GM12875 (cell line): ENCODE data around the gene NSG1.
"Not testable (repeated sequence)": the region's sequence is repeated elsewhere in the genome, so short reads cannot be mapped to it uniquely, and the experiment has no call there.

Experiments used
- H3K4me3 ChIP-seq: one replicate; pipeline ENCODE4 v1.5.1; 2011; ENCODE audit warnings: low read depth, low read length, control low read depth
- TF ChIP-seq, protein P1 (sequence below): IDR thresholded peaks from 2 replicates; pipeline ENCODE4 v1.5.1; 2011; ENCODE audit warnings: low read depth, mild to moderate bottlenecking, control low read depth, inconsistent platforms, low read length, moderate library complexity, borderline replicate concordance; ENCODE audit not compliant: insufficient read depth

Gene NSG1

DNA sequence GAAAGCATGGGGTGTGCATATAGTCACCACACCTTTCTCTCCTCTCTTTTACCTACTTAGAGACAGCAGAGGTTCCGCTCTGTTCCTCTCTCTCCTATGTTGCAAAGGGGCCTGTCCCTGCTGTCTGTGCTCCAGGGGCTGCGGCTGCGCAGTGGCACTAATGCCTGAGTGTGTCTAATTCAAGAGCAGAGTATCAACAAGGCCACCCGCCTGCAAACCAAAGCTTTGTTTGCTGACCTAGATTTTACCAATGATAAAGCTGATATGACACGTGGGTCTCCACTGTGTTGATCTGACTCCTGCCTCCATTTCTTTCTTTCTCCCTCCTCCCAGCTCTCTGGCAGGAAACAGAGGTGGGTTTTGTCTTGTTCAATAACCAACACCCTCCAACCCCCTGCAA, 74.9 kb downstream of the NSG1 start:
- no peak overlapping the region for H3K4me3 ChIP-seq
- TF ChIP-seq, protein P1, sequence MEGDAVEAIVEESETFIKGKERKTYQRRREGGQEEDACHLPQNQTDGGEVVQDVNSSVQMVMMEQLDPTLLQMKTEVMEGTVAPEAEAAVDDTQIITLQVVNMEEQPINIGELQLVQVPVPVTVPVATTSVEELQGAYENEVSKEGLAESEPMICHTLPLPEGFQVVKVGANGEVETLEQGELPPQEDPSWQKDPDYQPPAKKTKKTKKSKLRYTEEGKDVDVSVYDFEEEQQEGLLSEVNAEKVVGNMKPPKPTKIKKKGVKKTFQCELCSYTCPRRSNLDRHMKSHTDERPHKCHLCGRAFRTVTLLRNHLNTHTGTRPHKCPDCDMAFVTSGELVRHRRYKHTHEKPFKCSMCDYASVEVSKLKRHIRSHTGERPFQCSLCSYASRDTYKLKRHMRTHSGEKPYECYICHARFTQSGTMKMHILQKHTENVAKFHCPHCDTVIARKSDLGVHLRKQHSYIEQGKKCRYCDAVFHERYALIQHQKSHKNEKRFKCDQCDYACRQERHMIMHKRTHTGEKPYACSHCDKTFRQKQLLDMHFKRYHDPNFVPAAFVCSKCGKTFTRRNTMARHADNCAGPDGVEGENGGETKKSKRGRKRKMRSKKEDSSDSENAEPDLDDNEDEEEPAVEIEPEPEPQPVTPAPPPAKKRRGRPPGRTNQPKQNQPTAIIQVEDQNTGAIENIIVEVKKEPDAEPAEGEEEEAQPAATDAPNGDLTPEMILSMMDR = no peak

DNA sequence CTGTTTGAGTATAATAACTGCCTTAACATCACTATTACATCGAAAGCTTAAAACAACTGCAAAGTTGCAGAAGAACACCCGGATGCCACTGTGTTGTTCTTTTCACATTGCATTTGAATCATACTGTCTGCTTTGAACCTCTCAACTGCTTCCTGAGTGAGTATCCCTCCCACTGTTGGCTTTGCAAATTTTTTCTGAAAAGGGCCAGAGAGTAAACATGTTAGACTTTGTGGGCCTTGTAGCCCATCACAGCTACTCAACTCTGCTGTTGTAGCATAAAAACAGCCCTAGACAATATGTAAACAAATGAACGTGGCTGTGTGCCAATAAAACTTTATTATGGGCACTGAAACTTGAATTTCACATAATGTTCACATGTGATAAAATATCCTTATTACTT, 76.1 kb downstream of the NSG1 start:
- TF ChIP-seq, protein P1 = no peak
- no peak overlapping the region for H3K4me3 ChIP-seq

DNA sequence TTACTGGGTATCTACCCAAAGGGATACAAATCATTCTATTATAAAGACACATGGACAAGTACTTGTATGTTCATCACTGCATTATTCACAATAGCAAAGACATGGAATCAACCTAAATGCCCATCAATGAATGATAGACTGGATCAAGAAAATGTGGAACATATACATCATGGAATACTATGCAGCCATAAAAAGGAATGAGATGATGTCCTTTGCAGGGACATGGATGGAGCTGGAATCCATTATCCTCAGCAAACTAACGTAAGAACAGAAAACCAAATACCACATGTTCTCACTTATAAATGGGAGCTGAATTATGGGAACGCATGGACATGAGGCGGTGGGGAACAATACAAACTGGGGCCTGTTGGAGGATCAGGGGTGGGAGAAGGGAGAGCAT, 78.3 kb downstream of the NSG1 start:
- H3K4me3 ChIP-seq = not testable (repeated sequence)
